Measurements from ENCODE around the gene RC3H1. TPM values are rescaled to one million over a fixed set of nuclear protein-coding genes. Genes with fewer than 3 reads are reported as not detected.
A peak's percentile ranks its signal among the peaks of the same experiment; 100 is the strongest.

RC3H1 gene
- total and polyA plus RNA-seq, 2 donors (not counting 1 experiment from before 2014, with no cell fraction given): 13.6 to 17.5 TPM

DNA sequence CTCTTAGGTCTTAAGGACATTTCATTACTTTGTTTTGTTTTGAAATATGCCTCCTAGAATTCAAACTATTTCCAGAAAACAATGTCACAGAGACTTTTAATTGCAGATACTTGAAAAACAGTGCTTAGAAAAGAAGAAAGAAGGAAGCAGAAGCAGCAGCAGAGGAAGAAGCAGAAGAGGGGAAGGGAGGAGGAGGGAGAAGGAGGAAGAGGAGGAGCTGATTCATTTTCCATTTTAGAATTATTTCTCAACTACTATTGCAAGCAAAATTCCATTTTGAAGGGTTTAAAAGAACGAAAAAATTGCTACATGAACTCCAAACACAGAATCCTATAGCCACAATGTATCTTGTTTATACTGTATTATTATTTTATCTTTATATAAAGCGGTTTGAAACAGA, 13.9 kb downstream of the RC3H1 start:
- H4K20me1 ChIP-seq (ENCODE audit: control insufficient read depth, extremely low read depth, insufficient read depth, low read length): peaks cover 2% of the 10 kb centered on the region
- H3K9me3 ChIP-seq (ENCODE audit: control insufficient read depth, insufficient read depth, low read depth, low read length): no peaks in the 10 kb centered on the region
- H3K4me2 ChIP-seq (ENCODE audit: extremely low read depth, insufficient read depth, low read length): no peak overlapping the region
- peaks cover 62% of the 10 kb centered on the region for H3K79me2 ChIP-seq (ENCODE audit: control insufficient read depth, insufficient read depth, low read length)
- no peak overlapping the region for H3K9ac ChIP-seq (ENCODE audit: insufficient read depth, low read length)
- H2AFZ ChIP-seq (ENCODE audit: low read length): no peak overlapping the region
- no peaks in the 10 kb centered on the region for H3K36me3 ChIP-seq (ENCODE audit: control insufficient read depth, insufficient read depth, low read length)
- no peak overlapping the region for H3K27ac ChIP-seq (ENCODE audit: insufficient read depth, low read length)
- peaks cover 4% of the 10 kb centered on the region for H3K4me1 ChIP-seq (ENCODE audit: control insufficient read depth, extremely low read depth, insufficient read depth, low read length)
- DNase-seq (ENCODE audit: low read depth in 2 of 2): no peak
- no peaks in the 10 kb centered on the region for H3K27me3 ChIP-seq (ENCODE audit: control insufficient read depth, insufficient read depth, low read length)
- no peak for TF ChIP-seq EZH2 (IDR thresholded peaks at IDR 0.05; ENCODE audit: low read length, missing control alignments)
- TF ChIP-seq, protein P1, sequence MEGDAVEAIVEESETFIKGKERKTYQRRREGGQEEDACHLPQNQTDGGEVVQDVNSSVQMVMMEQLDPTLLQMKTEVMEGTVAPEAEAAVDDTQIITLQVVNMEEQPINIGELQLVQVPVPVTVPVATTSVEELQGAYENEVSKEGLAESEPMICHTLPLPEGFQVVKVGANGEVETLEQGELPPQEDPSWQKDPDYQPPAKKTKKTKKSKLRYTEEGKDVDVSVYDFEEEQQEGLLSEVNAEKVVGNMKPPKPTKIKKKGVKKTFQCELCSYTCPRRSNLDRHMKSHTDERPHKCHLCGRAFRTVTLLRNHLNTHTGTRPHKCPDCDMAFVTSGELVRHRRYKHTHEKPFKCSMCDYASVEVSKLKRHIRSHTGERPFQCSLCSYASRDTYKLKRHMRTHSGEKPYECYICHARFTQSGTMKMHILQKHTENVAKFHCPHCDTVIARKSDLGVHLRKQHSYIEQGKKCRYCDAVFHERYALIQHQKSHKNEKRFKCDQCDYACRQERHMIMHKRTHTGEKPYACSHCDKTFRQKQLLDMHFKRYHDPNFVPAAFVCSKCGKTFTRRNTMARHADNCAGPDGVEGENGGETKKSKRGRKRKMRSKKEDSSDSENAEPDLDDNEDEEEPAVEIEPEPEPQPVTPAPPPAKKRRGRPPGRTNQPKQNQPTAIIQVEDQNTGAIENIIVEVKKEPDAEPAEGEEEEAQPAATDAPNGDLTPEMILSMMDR (conservative IDR thresholded peaks at IDR 0.05 in 1 of 2, IDR thresholded peaks at IDR 0.05 in 1 of 2; ENCODE audit: low read depth in 1 of 2, low read length in 2 of 2): no peak
- H3K4me3 ChIP-seq (replicated peaks in 1 of 4; ENCODE audit: control extremely low read depth in 1 of 4, insufficient read depth in 1 of 4, low read depth in 3 of 4, low read length in 4 of 4): no peak overlapping the region

DNA sequence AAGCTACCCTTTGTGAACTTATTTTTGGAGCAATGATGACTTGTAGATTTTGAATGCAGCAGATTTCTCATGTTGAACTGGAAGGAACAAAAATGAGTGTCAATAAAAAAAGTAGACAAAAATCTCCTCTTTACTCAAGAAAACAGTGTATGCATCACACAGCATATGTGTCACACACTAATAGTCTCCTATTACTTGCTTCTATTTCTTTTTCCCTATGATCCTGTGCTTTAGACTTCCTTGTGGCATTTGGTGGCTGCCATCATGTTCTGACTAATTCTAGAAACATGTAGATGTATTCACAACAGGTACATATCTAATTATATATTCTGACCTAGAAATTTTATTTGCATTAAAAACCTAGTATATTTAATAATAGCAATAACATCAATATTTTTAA, 14.3 kb downstream of the RC3H1 start:
- Histone ChIP-seq H3K9ac (ENCODE audit: insufficient read depth, low read length) (no peak overlapping the region), H3K4me3 (replicated peaks in 1 of 4; ENCODE audit: control extremely low read depth in 1 of 4, insufficient read depth in 1 of 4, low read depth in 3 of 4, low read length in 4 of 4) (no peak overlapping the region), H3K9me3 (ENCODE audit: control insufficient read depth, insufficient read depth, low read depth, low read length) (no peaks in the 10 kb centered on the region), H3K4me2 (ENCODE audit: extremely low read depth, insufficient read depth, low read length) (no peak overlapping the region), H3K27ac (ENCODE audit: insufficient read depth, low read length) (no peak overlapping the region), H4K20me1 (ENCODE audit: control insufficient read depth, extremely low read depth, insufficient read depth, low read length) (peaks cover 2% of the 10 kb centered on the region), H3K27me3 (ENCODE audit: control insufficient read depth, insufficient read depth, low read length) (no peaks in the 10 kb centered on the region), H3K4me1 (ENCODE audit: control insufficient read depth, extremely low read depth, insufficient read depth, low read length) (peaks cover 4% of the 10 kb centered on the region), H3K36me3 (ENCODE audit: control insufficient read depth, insufficient read depth, low read length) (no peaks in the 10 kb centered on the region), H3K79me2 (ENCODE audit: control insufficient read depth, insufficient read depth, low read length) (peaks cover 61% of the 10 kb centered on the region), H2AFZ (ENCODE audit: low read length) (no peak overlapping the region)
- DNase-seq (ENCODE audit: low read depth in 2 of 2): peak in 1 of 2 donors; percentile 38
- no peak for TF ChIP-seq EZH2 (IDR thresholded peaks at IDR 0.05; ENCODE audit: low read length, missing control alignments)
- TF ChIP-seq, protein P1 (conservative IDR thresholded peaks at IDR 0.05 in 1 of 2, IDR thresholded peaks at IDR 0.05 in 1 of 2; ENCODE audit: low read depth in 1 of 2, low read length in 2 of 2): no peak

DNA sequence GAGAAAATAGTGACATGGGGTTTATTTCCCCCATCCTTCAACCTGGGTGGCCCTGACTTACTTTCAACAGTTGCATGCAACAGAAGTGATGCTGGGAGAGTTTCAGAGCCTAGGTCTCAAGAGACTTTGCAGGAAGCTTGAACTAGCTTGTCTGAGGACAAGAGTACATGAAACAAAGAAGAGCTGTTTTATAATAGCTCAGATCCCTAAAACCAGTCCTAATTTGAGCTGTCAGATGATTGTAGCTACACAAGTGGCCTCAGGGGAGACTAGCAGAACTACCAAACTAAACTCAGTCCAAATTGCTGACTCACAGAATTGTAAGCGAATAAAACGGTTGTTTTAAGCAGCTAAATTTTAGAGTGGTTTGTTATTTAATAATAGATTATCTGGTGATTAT, 17.1 kb downstream of the RC3H1 start:
- peak in 1 of 2 donors; percentile 32 for DNase-seq (ENCODE audit: low read depth in 2 of 2)
- H4K20me1 ChIP-seq (ENCODE audit: control insufficient read depth, extremely low read depth, insufficient read depth, low read length): peaks cover under 1% of the 10 kb centered on the region
- no peaks in the 10 kb centered on the region for H3K36me3 ChIP-seq (ENCODE audit: control insufficient read depth, insufficient read depth, low read length)
- H3K9me3 ChIP-seq (ENCODE audit: control insufficient read depth, insufficient read depth, low read depth, low read length): no peaks in the 10 kb centered on the region
- H3K27ac ChIP-seq (ENCODE audit: insufficient read depth, low read length): no peak overlapping the region
- no peaks in the 10 kb centered on the region for H3K27me3 ChIP-seq (ENCODE audit: control insufficient read depth, insufficient read depth, low read length)
- no peak overlapping the region for H2AFZ ChIP-seq (ENCODE audit: low read length)
- H3K4me2 ChIP-seq (ENCODE audit: extremely low read depth, insufficient read depth, low read length): no peak overlapping the region
- TF ChIP-seq, protein P1 (conservative IDR thresholded peaks at IDR 0.05 in 1 of 2, IDR thresholded peaks at IDR 0.05 in 1 of 2; ENCODE audit: low read depth in 1 of 2, low read length in 2 of 2): no peak
- TF ChIP-seq EZH2 (IDR thresholded peaks at IDR 0.05; ENCODE audit: low read length, missing control alignments): no peak
- peaks cover 6% of the 10 kb centered on the region for H3K4me1 ChIP-seq (ENCODE audit: control insufficient read depth, extremely low read depth, insufficient read depth, low read length)
- peaks cover 51% of the 10 kb centered on the region for H3K79me2 ChIP-seq (ENCODE audit: control insufficient read depth, insufficient read depth, low read length)
- no peak overlapping the region for H3K9ac ChIP-seq (ENCODE audit: insufficient read depth, low read length)
- no peak overlapping the region for H3K4me3 ChIP-seq (replicated peaks in 1 of 4; ENCODE audit: control extremely low read depth in 1 of 4, insufficient read depth in 1 of 4, low read depth in 3 of 4, low read length in 4 of 4)

Data from fibroblast of lung (primary cell).